Measurements from ENCODE around the gene INPP4A.

The INPP4A gene

DNA sequence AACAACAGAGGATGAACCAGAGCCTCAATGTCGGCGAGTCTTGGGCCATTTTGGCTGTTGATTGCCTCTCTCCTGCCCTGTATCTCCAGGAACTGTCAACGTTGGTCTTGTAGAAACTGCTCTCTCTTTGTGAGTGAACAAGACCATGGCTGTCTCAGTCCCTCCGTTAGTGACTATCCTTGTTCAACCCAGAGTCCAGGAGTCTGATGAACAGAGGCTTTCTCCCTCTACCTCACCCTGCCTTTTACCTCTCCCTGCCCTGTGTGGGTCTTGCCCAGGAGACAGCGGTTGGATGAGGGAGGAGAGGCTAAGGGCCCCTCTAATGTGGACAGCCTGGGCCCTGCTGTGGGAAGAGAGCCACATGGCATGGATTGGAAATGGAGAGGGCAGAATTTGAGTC is 32.8 kb downstream of the INPP4A start:
- DNase-seq: no peak

DNA sequence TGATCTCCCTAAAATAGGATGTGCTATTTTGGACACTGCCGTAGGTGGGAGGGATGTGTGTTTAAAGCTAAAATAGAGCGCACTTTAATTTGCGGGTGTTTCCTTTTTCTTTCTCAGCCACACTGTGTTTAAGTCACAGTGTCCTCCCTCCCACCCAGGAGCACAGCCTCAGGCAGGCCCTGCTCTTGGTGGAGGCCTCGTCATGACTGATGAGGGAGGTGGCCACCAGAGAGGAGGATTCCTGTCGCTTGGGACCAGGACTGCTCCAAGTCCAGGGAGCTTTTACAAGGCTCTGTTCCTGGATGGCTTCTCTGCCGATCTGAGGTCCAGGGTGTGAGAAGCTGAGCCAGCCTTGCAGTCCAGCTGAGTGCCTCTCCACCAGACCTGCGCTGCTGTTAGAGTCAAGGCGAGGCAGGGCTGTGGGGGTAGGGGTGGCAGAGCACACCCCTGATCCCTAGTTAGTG is 33.5 kb downstream of the INPP4A start:
- DNase-seq: no peak

DNA sequence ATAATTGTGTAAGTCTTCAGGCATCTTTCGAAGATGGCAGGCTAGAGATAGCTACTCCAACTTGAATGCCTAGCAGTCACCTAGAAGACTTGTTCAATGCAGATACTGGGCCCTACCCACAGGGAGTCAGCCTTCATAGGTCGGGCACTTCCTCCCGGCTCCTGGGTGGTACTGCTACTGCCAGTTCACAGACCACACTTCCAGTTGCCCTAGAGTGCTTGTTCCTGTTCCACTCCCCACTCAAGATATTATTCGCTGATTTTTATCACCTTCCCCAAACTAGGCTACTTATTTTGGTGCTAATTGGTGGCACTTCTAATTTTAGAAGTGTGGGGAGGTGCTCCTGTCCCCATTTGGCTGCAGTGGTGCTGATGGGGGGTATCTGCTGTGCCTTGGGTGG is 34.2 kb downstream of the INPP4A start:
- DNase-seq: no peak

DNA sequence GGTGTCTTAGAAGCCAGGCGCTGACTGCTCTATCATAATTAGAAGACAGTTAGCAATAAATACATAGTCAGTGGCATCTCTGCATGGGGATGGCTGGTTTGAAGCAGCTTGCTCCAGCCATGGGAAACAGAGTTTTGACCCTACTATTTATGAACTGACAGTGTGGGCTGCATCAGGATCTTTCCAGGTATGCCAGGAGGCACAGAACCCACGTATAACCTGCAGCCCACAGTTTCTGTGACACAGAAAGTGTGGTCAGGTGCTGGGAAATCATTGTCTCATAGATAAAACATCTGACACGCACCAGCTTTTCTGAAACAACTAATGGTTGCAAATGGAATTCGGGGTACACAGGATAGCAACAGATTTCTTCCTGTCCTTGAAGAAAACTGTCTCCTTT is 34.7 kb downstream of the INPP4A start:
- no peak for DNase-seq

- DNase-seq: peak; percentile 57
Observed at GRCh38 chr2:98479959-98480524, 35.4 kb downstream of the INPP4A start.

- no peak for DNase-seq
Observed at GRCh38 chr2:98480598-98480997, 35.9 kb downstream of the INPP4A start.

GRCh38 chr2:98482362-98482761 is 37.7 kb downstream of the INPP4A start:
- no peak for DNase-seq

- no peak for DNase-seq
Observed at GRCh38 chr2:98483257-98483861, 38.7 kb downstream of the INPP4A start.

DNA sequence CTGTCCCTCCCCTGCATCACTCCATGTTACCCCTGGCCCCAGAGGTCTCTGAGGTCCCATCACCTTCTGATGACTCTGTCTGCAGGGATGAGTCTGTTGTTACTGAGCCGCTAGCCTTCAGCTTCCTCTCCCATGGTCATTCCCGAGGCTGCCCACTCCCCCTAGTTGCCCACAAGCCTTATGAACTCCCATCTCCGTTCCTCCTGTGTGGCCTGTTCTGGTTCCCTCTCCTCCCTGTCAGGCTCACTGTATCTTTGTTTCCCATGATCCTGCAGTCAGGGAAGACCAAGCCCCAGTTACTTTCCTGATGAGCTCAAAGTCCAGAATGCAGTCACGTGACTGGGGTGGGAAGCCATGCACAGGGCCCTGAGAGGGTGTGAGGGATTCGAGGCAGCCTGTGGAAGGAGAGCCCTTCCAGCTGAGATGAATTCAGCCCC is 39.5 kb downstream of the INPP4A start:
- no peak for DNase-seq

GRCh38 chr2:98484652-98485452 is 40.2 kb downstream of the INPP4A start:
- no peak for DNase-seq

DNA sequence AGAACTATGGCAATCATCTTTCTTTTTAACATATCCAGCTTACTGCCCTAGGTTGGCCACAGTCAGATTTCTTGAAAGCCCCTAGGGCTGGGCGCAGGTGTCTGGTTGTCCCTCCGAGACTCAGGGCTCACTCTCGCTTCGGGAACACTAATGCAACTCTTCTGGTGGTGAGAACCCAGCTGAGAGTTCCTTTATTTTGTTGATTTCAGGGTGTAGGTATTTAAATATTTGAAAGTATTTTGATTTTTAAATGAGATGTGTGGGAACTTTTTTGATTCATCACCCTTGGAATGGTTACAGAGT is 40.7 kb downstream of the INPP4A start:
- DNase-seq: no peak

GRCh38 chr2:98486374-98486981 is 41.8 kb downstream of the INPP4A start:
- no peak for DNase-seq

DNA sequence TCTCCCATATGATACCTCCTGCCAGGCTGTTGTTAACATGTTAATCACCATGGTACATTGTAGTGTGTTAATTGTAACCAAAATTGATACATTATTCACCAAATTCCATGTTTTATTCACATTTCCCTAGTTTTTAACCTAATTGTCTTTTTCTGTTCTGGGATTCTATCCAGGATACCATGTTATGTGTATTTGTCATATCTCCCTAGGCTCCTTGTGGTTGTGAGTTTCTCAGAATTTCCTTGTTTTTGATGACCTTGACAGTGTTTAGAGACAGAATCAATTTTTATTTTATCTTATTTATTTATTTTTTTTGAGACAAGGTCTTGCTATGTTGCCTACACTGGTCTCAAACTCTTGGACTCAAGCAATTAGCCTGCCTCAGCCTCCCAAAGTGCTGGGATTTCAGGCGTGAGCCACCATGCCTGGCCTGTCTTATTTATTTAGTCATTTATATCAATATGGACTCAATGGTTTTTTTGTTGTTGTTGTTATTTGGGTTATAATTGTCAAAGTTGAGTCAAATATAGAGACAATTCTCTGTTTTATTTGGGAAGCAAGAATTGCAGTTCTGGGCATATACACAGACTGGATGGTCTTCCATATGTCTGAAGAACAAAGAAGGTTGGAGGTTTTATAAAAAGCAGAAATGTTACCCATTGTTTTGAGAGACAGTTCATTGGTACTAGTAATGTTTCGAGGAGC is 42.6 kb downstream of the INPP4A start:
- no peak for DNase-seq

DNA sequence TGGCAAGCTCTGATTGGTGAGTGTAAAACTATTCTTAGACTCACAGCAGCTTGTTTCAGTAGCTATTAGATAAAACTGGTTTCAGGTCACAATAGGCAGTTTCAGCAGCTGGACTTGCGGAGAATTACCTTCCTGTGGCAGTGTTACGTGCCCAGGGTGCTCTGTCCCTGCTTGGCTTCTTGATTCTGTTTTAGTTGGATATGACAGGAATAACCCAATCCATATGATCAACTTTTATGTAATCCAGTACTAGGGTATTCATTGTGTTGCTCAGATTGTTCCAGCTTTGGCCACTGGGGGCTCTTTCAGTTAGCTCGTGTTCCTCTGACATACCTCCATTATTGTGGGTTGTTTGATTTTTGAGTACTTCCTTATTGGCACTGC is 43.1 kb downstream of the INPP4A start:
- DNase-seq: no peak

GRCh38 chr2:98488252-98488651 is 43.6 kb downstream of the INPP4A start:
- DNase-seq: no peak

GRCh38 chr2:98489486-98489885 is 44.8 kb downstream of the INPP4A start:
- DNase-seq: no peak

- DNase-seq: no peak
Observed at GRCh38 chr2:98489971-98490962, 45.6 kb downstream of the INPP4A start.

DNA sequence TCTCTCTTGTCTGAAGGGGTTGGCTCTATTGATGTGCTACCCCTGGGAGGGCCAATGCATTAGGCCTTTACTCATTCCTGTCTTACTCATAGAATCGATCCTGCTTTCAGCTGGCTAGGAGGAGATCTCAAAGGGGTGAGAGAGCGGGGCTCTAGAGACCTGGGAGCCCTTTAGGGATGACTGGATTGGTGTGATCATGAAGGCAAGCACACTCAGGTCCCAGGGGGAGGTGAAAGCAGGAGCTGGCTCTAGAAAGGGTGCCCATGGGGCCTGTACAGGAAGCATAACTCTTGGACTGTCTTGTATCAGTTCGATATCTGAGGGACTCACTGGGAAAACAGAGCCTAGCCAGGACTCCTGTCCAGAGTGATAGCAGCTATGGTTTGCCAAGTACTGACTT is 47.8 kb downstream of the INPP4A start:
- no peak for DNase-seq

- DNase-seq: no peak
Observed at GRCh38 chr2:98494699-98495098, 50.0 kb downstream of the INPP4A start.

- no peak for DNase-seq
Observed at GRCh38 chr2:98496750-98497493, 52.3 kb downstream of the INPP4A start.
